Thyroid gland (tissue), 4 donors: Measurements from ENCODE around the gene NR5A2. TPM values are rescaled to one million over a fixed set of nuclear protein-coding genes. Genes with fewer than 3 reads are reported as not detected.

ENCODE experiments used
- DNase-seq, 2 donors: peaks; one replicate each; pipeline ENCODE4 v3.0.0-alpha.2; 2019
- H3K27ac ChIP-seq, 3 donors: fragments of 200-600 bp; sonication (generic); 1 replicate in 2 of 3; 2 replicates in 1 of 3; pipeline ENCODE4 v1.5.1; 2016 to 2019; ENCODE audit warnings: mild to moderate bottlenecking in 1 of 3, moderate library complexity in 1 of 3
- H3K27me3 ChIP-seq: fragments of 200-600 bp; sonication (generic); one replicate; pipeline ENCODE4 v1.5.1; 2019
- H3K36me3 ChIP-seq, 2 donors: fragments of 200-600 bp; sonication (generic); one replicate each; pipeline ENCODE4 v1.5.1; 2016 to 2019
- H3K4me1 ChIP-seq, 2 donors: fragments of 200-600 bp; sonication (generic); one replicate each; pipeline ENCODE4 v1.5.1; 2017 to 2019
- H3K4me3 ChIP-seq, 3 donors: fragments of 200-600 bp; sonication (generic); replicated peaks in 1 of 3; 1 replicate in 2 of 3; 2 replicates in 1 of 3; pipeline ENCODE4 v1.5.1; 2016; ENCODE audit warnings: mild to moderate bottlenecking in 1 of 3
- H3K9me3 ChIP-seq: fragments of 200-600 bp; sonication (generic); one replicate; pipeline ENCODE4 v1.5.1; 2017
- CTCF ChIP-seq, 6 experiments: fragments of 200-600 bp in 3 of 6; fragments of 450-650 bp in 3 of 6; sonication (generic) in 3 of 6; IDR thresholded peaks; one replicate each; pipeline ENCODE4 v1.5.1; 2016 to 2019; ENCODE audit warnings: antibody characterized with exemption in 6 of 6, mild to moderate bottlenecking in 2 of 6, inconsistent platforms in 1 of 6, moderate library complexity in 1 of 6
- POLR2A ChIP-seq, 2 donors: fragments of 450-650 bp; IDR thresholded peaks; one replicate each; pipeline ENCODE4 v1.6.1; 2017; ENCODE audit warnings: antibody characterized with exemption in 2 of 2, mild to moderate bottlenecking in 2 of 2, moderate library complexity in 1 of 2
- WGBS, 2 donors: methylation state at CpG; one replicate each; pipeline ENCODE4 v1.1.5; 2017; 5-methylcytosine and 5-hydroxymethylcytosine counted together
- intact Hi-C: fragments of 100-400 bp; cut with DNase I; formaldehyde crosslinking; loops from one replicate; pipeline ENCODE4 v1.15.1; 2023
- total RNA-seq, 4 donors: library from RNA; depleted of rRNA; stranded (reverse); fragments of >200 nt; gene quantifications; one replicate each; pipeline ENCODE4 v1.2.3, GENCODE V29; 2016

Gene NR5A2
- total RNA-seq, 4 donors from 2014 or later = 1.5 to 8.2 (median 3.9) TPM

- no peak overlapping the region for H3K4me3 ChIP-seq
- H3K36me3 ChIP-seq = no peaks in the 10 kb centered on the region
- no peaks in the 10 kb centered on the region for H3K27me3 ChIP-seq
- TF ChIP-seq POLR2A (IDR thresholded peaks at IDR 0.05) = no peak
- TF ChIP-seq CTCF (IDR thresholded peaks at IDR 0.05) = no peak
- no peak for DNase-seq
- no peaks in the 10 kb centered on the region for H3K9me3 ChIP-seq
- H3K27ac ChIP-seq = no peak overlapping the region
- no peaks in the 10 kb centered on the region for H3K4me1 ChIP-seq
- 86 to 95% methylated on average over 1 of the region's 1 CpG for WGBS, 2 donors
- intact Hi-C loops = no loop called here
These were observed 5.8 kb upstream of the NR5A2 start for GRCh38 chr1:200021577-200022238.

- 90 to 92% methylated on average over 4 of the region's 4 CpGs for WGBS, 2 donors
- H3K4me1 ChIP-seq = no peaks in the 10 kb centered on the region
- H3K36me3 ChIP-seq = no peaks in the 10 kb centered on the region
- no peaks in the 10 kb centered on the region for H3K27me3 ChIP-seq
- H3K9me3 ChIP-seq = no peaks in the 10 kb centered on the region
- TF ChIP-seq CTCF (IDR thresholded peaks at IDR 0.05) (no peak), POLR2A (IDR thresholded peaks at IDR 0.05) (no peak)
- H3K4me3 ChIP-seq = no peak overlapping the region
- intact Hi-C loops = no loop called here
- H3K27ac ChIP-seq = no peak overlapping the region
- no peak for DNase-seq
These were observed 5.2 kb upstream of the NR5A2 start for GRCh38 chr1:200022239-200022804.

DNA sequence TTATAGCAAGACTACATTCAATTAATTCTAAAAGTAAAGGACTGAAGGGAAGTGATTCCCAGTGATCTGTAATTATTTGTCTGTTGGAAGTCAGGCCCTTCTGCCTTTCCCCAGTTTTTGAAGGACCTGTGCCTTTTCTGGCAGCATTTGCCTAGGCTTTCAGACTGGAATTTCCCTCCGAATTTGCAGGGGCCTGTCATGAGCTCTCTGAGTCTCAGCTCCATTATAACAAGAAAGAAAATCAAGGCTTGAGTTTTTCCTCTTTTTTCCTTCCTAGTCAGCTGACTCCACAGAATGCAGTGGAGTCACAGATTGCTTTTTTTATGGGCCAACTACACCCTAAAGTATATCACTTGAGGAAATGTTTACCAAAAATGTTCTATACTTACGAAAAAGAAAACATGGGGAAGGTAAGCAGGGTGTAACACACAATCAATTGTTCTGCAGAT lies 1.1 kb downstream of the NR5A2 start:
- 18 to 25% methylated on average over 2 of the region's 2 CpGs for WGBS, 2 donors
- H3K4me3 ChIP-seq = peak overlapping the region in 1 of 3 donors; percentile 19
- TF ChIP-seq CTCF (IDR thresholded peaks at IDR 0.05) (no peak), POLR2A (IDR thresholded peaks at IDR 0.05) (no peak)
- H3K4me1 ChIP-seq = peaks cover 0 to 15% of the 10 kb centered on the region in 2 donors
- no peak for DNase-seq
- H3K27me3 ChIP-seq = peaks cover 9% of the 10 kb centered on the region
- no peaks in the 10 kb centered on the region for H3K36me3 ChIP-seq
- intact Hi-C loops = no loop called here
- H3K9me3 ChIP-seq = no peaks in the 10 kb centered on the region
- no peak overlapping the region for H3K27ac ChIP-seq

- H3K4me3 ChIP-seq = peak overlapping the region in 1 of 3 donors; percentile 19
- peaks cover 0 to 15% of the 10 kb centered on the region in 2 donors for H3K4me1 ChIP-seq
- no peak overlapping the region for H3K27ac ChIP-seq
- no peaks in the 10 kb centered on the region for H3K9me3 ChIP-seq
- WGBS, 2 donors = 1 to 5% methylated on average over 38 to 57 of the region's 65 CpGs
- no peaks in the 10 kb centered on the region for H3K36me3 ChIP-seq
- intact Hi-C loops = no loop called here
- DNase-seq = no peak
- TF ChIP-seq POLR2A (IDR thresholded peaks at IDR 0.05) (no peak), CTCF (IDR thresholded peaks at IDR 0.05) (no peak)
- H3K27me3 ChIP-seq = peaks cover 15% of the 10 kb centered on the region
These were observed 1.7 kb downstream of the NR5A2 start for GRCh38 chr1:200029035-200029821.

DNA sequence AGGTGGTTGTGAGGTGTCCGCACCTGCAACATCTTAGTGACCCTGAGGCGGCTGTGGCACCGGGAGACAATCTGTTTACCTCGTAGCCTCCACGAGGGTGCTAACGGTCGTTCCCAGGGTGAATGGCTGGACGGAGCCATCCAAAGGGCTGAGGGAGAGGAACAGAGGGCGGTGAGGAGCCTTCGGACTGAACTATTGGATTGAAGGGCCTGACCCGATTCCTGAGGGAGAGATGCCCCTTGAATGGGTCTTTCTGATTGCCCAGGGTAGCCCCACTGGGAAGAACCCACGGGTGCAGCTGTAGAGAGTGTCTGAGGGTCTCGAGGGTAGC lies 2.3 kb downstream of the NR5A2 start:
- no peak for DNase-seq
- H3K36me3 ChIP-seq = no peaks in the 10 kb centered on the region
- no peak overlapping the region for H3K27ac ChIP-seq
- whole genome bisulfite sequencing, 2 donors = 24 to 27% methylated on average over 6 to 13 of the region's 13 CpGs
- H3K4me3 ChIP-seq = no peak overlapping the region
- intact Hi-C loops = no loop called here
- peaks cover 0 to 16% of the 10 kb centered on the region in 2 donors for H3K4me1 ChIP-seq
- TF ChIP-seq CTCF (IDR thresholded peaks at IDR 0.05) (no peak), POLR2A (IDR thresholded peaks at IDR 0.05) (no peak)
- no peaks in the 10 kb centered on the region for H3K9me3 ChIP-seq
- peaks cover 19% of the 10 kb centered on the region for H3K27me3 ChIP-seq
